Smooth muscle cell (in vitro differentiated cells): ENCODE measurements around the gene HSDL2. TPM values are rescaled to one million over a fixed set of nuclear protein-coding genes. Genes with fewer than 3 reads are reported as not detected.

ENCODE experiments used
- DNase-seq: peaks from one replicate; lab custom pipeline; 2025; ENCODE audit not compliant: unreplicated experiment; lab: John Stamatoyannopoulos, UW
- H2AFZ ChIP-seq: fragments of 200-600 bp; sonication (generic); 2 replicates; pipeline ENCODE4 v1.6.0; 2016; ENCODE audit warnings: antibody characterized with exemption, low read depth, mild to moderate bottlenecking
- H3F3A ChIP-seq: fragments of 200-600 bp; sonication (generic); 2 replicates; pipeline ENCODE4 v1.6.0; 2017; ENCODE audit warnings: antibody characterized with exemption, low read depth
- H3K27ac ChIP-seq: fragments of 200-600 bp; sonication (generic); 2 replicates; pipeline ENCODE4 v1.5.1; 2016; ENCODE audit warnings: low read depth, mild to moderate bottlenecking
- H3K27me3 ChIP-seq: fragments of 200-600 bp; sonication (generic); 2 replicates; pipeline ENCODE4 v1.6.1; 2016; ENCODE audit warnings: low read depth, mild to moderate bottlenecking
- H3K36me3 ChIP-seq: fragments of 200-600 bp; sonication (generic); 2 replicates; pipeline ENCODE4 v1.5.1; 2016; ENCODE audit warnings: low read depth
- H3K4me1 ChIP-seq: fragments of 200-600 bp; sonication (generic); 2 replicates; pipeline ENCODE4 v1.5.1; 2016; ENCODE audit warnings: low read depth
- H3K4me2 ChIP-seq: fragments of 200-600 bp; sonication (generic); 2 replicates; pipeline ENCODE4 v1.6.0; 2016; ENCODE audit warnings: mild to moderate bottlenecking
- H3K4me3 ChIP-seq: fragments of 200-600 bp; sonication (generic); 2 replicates; pipeline ENCODE4 v1.5.1; 2016; ENCODE audit warnings: mild to moderate bottlenecking
- H3K79me2 ChIP-seq: fragments of 200-600 bp; sonication (generic); 2 replicates; pipeline ENCODE4 v1.6.0; 2016; ENCODE audit warnings: low read depth, mild to moderate bottlenecking
- H3K9ac ChIP-seq: fragments of 200-600 bp; sonication (generic); 2 replicates; pipeline ENCODE4 v1.6.0; 2016; ENCODE audit warnings: low read depth
- H3K9me3 ChIP-seq: fragments of 200-600 bp; sonication (generic); replicated peaks from 2 replicates; pipeline ENCODE4 v1.5.1; 2016; ENCODE audit warnings: low read depth
- H4K20me1 ChIP-seq: fragments of 200-600 bp; sonication (generic); 2 replicates; pipeline ENCODE4 v1.6.0; 2016; ENCODE audit warnings: low read depth
- WGBS: methylation state at CpG from one replicate; pipeline ENCODE4 v1.1.7; 2016; ENCODE audit warnings: low lambda C conversion rate; 5-methylcytosine and 5-hydroxymethylcytosine counted together
- polyA plus RNA-seq: library from polyadenylated mRNA; unstranded; fragments of >200 nt; fragmentation: Nextera tagmentation; extraction: Ambion mirVana; gene quantifications from 2 replicates; pipeline ENCODE4 v1.2.1, GENCODE V29; 2016
- total RNA-seq: library from RNA; depleted of rRNA; stranded (reverse); fragments of >200 nt; gene quantifications from 2 replicates; pipeline ENCODE4 v1.2.3, GENCODE V29; 2014
- TF ChIP-seq, protein P1 (sequence below): fragments of 200-600 bp; sonication (generic); IDR thresholded peaks from 2 replicates; pipeline ENCODE4 v1.5.1; 2017; ENCODE audit warnings: borderline replicate concordance, mild to moderate bottlenecking, antibody characterized with exemption; ENCODE audit not compliant: insufficient read depth, poor library complexity, severe bottlenecking

Gene HSDL2
- total and polyA plus RNA-seq, 2 experiments from 2014 or later = 8.7 to 18.7 TPM

DNA sequence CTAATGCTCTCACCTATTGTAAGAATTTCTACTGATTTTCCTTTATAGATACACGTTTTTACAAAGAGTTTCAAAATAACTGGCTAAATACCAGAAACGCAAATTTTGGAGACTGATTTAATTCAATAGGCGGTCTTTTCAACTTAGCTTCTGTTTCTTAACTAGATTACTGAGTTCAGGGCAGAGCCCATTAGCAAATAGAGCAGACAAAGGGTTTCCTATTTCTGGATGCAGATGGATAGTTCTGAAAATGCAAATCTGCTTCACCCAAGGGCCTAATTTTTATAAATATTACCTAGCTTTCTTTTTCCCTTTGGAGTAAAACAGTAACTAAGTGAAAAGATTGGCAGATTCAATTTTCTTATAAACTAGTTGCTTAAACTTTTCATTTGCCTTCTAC lies 93.1 kb downstream of the HSDL2 start:
- no peak overlapping the region for H3K4me2 ChIP-seq
- no peaks in the 10 kb centered on the region for H3K4me1 ChIP-seq
- no peak overlapping the region for H3K4me3 ChIP-seq
- 83% methylated on average over 3 of the region's 3 CpGs for WGBS
- TF ChIP-seq, protein P1, sequence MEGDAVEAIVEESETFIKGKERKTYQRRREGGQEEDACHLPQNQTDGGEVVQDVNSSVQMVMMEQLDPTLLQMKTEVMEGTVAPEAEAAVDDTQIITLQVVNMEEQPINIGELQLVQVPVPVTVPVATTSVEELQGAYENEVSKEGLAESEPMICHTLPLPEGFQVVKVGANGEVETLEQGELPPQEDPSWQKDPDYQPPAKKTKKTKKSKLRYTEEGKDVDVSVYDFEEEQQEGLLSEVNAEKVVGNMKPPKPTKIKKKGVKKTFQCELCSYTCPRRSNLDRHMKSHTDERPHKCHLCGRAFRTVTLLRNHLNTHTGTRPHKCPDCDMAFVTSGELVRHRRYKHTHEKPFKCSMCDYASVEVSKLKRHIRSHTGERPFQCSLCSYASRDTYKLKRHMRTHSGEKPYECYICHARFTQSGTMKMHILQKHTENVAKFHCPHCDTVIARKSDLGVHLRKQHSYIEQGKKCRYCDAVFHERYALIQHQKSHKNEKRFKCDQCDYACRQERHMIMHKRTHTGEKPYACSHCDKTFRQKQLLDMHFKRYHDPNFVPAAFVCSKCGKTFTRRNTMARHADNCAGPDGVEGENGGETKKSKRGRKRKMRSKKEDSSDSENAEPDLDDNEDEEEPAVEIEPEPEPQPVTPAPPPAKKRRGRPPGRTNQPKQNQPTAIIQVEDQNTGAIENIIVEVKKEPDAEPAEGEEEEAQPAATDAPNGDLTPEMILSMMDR = no peak
- H3K79me2 ChIP-seq = no peaks in the 10 kb centered on the region
- no peaks in the 10 kb centered on the region for H3K9me3 ChIP-seq
- DNase-seq = no peak
- no peak overlapping the region for H3K9ac ChIP-seq
- no peaks in the 10 kb centered on the region for H3K36me3 ChIP-seq
- no peak overlapping the region for H2AFZ ChIP-seq
- H4K20me1 ChIP-seq = no peaks in the 10 kb centered on the region
- no peaks in the 10 kb centered on the region for H3K27me3 ChIP-seq
- H3F3A ChIP-seq = no peaks in the 10 kb centered on the region
- no peak overlapping the region for H3K27ac ChIP-seq

DNA sequence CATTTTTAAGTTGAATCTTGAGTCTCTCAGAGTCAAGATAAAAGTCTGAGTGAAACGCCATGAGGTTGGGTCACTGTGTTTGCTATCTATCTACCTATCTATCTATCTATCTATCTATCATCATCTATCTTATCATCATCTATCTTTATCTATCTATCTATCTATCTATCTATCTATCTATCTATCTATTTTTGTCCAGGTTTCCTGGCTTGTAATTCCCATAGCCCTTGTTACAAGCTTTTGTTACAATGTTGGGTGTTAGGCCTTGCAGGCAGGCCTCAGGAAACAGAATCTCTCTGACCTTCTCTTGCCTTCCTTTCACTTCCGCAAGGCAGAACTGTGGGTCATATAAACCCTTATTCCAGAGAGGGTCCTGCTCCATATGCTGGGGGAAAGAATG lies 94.1 kb downstream of the HSDL2 start:
- no peak overlapping the region for H2AFZ ChIP-seq
- no peak for DNase-seq
- no peaks in the 10 kb centered on the region for H3K9me3 ChIP-seq
- WGBS = 96% methylated on average over 2 of the region's 2 CpGs
- H3K36me3 ChIP-seq = no peaks in the 10 kb centered on the region
- no peaks in the 10 kb centered on the region for H3K4me1 ChIP-seq
- H3K4me3 ChIP-seq = no peak overlapping the region
- no peaks in the 10 kb centered on the region for H3K79me2 ChIP-seq
- no peaks in the 10 kb centered on the region for H3K27me3 ChIP-seq
- H4K20me1 ChIP-seq = no peaks in the 10 kb centered on the region
- TF ChIP-seq, protein P1 = no peak
- H3K9ac ChIP-seq = no peak overlapping the region
- no peaks in the 10 kb centered on the region for H3F3A ChIP-seq
- no peak overlapping the region for H3K4me2 ChIP-seq
- no peak overlapping the region for H3K27ac ChIP-seq

DNA sequence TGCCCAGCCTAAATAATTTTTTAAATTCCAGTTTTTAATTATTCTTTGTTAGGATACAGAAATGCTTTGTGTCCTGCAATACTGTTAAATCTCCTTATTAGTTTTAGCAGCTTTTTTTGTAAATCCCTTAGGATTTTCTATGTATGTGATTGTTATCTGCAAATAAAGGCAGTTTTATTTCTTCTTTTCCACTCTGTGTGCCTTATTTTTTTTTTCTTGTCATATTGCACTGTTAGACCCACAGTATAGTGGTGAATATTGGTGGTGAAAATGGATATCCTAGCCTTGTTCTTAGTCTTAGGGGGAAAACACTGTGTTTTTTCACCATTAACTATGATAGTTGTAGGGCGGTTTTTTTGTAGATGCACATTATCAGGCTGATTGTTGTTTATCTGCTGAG lies 95.4 kb downstream of the HSDL2 start:
- H2AFZ ChIP-seq = no peak overlapping the region

DNA sequence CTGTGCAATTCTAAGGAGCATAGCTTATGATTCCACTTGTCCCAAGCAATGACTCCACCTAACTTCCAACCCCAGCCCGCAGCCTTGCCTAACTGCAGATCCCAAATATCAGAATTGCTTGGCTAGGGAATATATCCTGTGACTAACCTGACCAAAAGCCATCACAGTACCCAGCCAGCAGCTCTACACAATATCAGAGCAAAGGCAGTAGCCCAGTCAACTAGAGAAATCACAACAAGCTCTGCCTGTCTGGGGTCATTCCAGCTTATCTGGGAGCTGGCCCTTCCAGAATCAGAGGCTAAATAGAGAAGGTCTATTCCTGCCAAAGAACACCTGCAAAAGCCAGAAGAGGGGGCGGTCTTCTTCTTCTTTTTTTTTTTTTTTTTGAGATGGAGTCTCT lies 97.4 kb downstream of the HSDL2 start:
- no peak overlapping the region for H3K27ac ChIP-seq
- 96% methylated on average over 2 of the region's 2 CpGs for WGBS

More for the DNA sequence above, 95.4 kb downstream of the HSDL2 start:
- no peaks in the 10 kb centered on the region for H3K4me1 ChIP-seq
- H3K27me3 ChIP-seq = no peaks in the 10 kb centered on the region
- H4K20me1 ChIP-seq = no peaks in the 10 kb centered on the region
- no peak overlapping the region for H3K9ac ChIP-seq
- TF ChIP-seq, protein P1 = no peak
- no peak overlapping the region for H3K4me2 ChIP-seq
- no peaks in the 10 kb centered on the region for H3F3A ChIP-seq
- H3K4me3 ChIP-seq = no peak overlapping the region
- DNase-seq = no peak
- no peaks in the 10 kb centered on the region for H3K36me3 ChIP-seq
- H3K9me3 ChIP-seq = no peaks in the 10 kb centered on the region
- H3K27ac ChIP-seq = no peak overlapping the region
- no peaks in the 10 kb centered on the region for H3K79me2 ChIP-seq
- WGBS = 97% methylated on average over 1 of the region's 1 CpG

More for the DNA sequence above, 97.4 kb downstream of the HSDL2 start:
- no peak for DNase-seq
- Histone ChIP-seq H2AFZ (no peak overlapping the region), H3K4me2 (no peak overlapping the region), H3K36me3 (no peaks in the 10 kb centered on the region), H3K9ac (no peak overlapping the region), H3K79me2 (no peaks in the 10 kb centered on the region), H3K27me3 (no peaks in the 10 kb centered on the region), H3F3A (no peaks in the 10 kb centered on the region), H3K4me3 (no peak overlapping the region), H3K9me3 (no peaks in the 10 kb centered on the region), H3K4me1 (no peaks in the 10 kb centered on the region), H4K20me1 (no peaks in the 10 kb centered on the region)
- TF ChIP-seq, protein P1 = no peak
